Left cardiac atrium (tissue), 4 donors: ENCODE data around the gene DLK2. TPM values are rescaled to one million over a fixed set of nuclear protein-coding genes. Genes with fewer than 3 reads are reported as not detected.
"Not testable (repeated sequence)": the region's sequence is repeated elsewhere in the genome, so short reads cannot be mapped to it uniquely, and the experiment has no call there.

Experiments used
- ATAC-seq, 2 donors: fragments of 200-7000 bp; cut with Tn5 transposase; one replicate each; pipeline ENCODE4 v1.9.1; 2020; ENCODE audit warnings: mild to moderate bottlenecking in 2 of 2, moderate library complexity in 2 of 2
- DNase-seq: peaks from one replicate; pipeline ENCODE4 v3.0.0-alpha.2; 2020
- intact Hi-C, 2 donors: fragments of 100-400 bp; cut with DNase I; formaldehyde crosslinking; loops; one replicate each; pipeline versions ENCODE4 v1.14.1 to v1.15.1; 2022 to 2023
- long read RNA-seq: library from polyadenylated mRNA; unstranded; transcript quantifications from one replicate; pipeline ENCODE4 v2.0.0, GENCODE V29; 2021
- total RNA-seq, 2 donors: library from RNA; stranded (reverse); fragmentation: NEBNext Ultra II Directional; extraction: Animal tissue kit (Norgen Biotek cat#: 25700); gene quantifications; one replicate each; pipeline ENCODE4 v1.2.1, GENCODE V29; 2021
- donor health status: DM: no; HTN: yes; CAD: no.
- donor health status: DM: no; HTN: yes; CAD: no; lungs with severe emphysema.
- donor health status: DM: yes; HTN: yes; CAD: no.
- donor health status: Dilated cardiomyopathy.

DLK2 gene
- under 1 TPM in 1 of 2 donors, not detected in 1; 0.68 TPM for total RNA-seq
- long read RNA-seq: 0 reads

GRCh38 chr6:43455531-43456428 is at the start of gene DLK2:
Gene DLK2, minus strand, starts transcription at chr6:43455548. Its CDS starts 723 bp downstream, at chr6:43454825.
- ATAC-seq (peak; percentile 13 to 20), DNase-seq (no peak)
- intact Hi-C loops: loop anchor here in 1 of 2 donors (2.0 kb wide), 1 partner anchor 51 kb away; no protein-coding TSS in a partner anchor

GRCh38 chr6:43503443-43503842 is 48.1 kb upstream of the DLK2 start:
- intact Hi-C loops: no loop called here
- DNase-seq: no peak
- ATAC-seq: no peak

- ATAC-seq (no peak), DNase-seq (no peak)
- intact Hi-C loops: no loop called here
Observed at GRCh38 chr6:43502666-43503065, 47.3 kb upstream of the DLK2 start.

GRCh38 chr6:43500921-43501320 is 45.6 kb upstream of the DLK2 start:
- ATAC-seq (no peak), DNase-seq (no peak)
- intact Hi-C loops: no loop called here

GRCh38 chr6:43499028-43499815 is 43.9 kb upstream of the DLK2 start:
- DNase-seq (peak; percentile 44), ATAC-seq (peak; percentile 31 to 67)
- intact Hi-C loops: loop anchor here in 1 of 2 donors (10.0 kb wide), 1 partner anchor 234 kb away; no protein-coding TSS in a partner anchor

- not testable (repeated sequence) for DNase-seq, ATAC-seq
- intact Hi-C loops: loop anchor here in 1 of 2 donors (10.0 kb wide), 1 partner anchor 233 kb away; no protein-coding TSS in a partner anchor
Observed at GRCh38 chr6:43498291-43498690, 42.9 kb upstream of the DLK2 start.

GRCh38 chr6:43497689-43498088 is 42.3 kb upstream of the DLK2 start:
- DNase-seq: no peak
- intact Hi-C loops: loop anchor here in 1 of 2 donors (10.0 kb wide), 1 partner anchor 233 kb away; no protein-coding TSS in a partner anchor
- ATAC-seq: no peak

- intact Hi-C loops: loop anchor here in 1 of 2 donors (10.0 kb wide), 1 partner anchor 232 kb away; no protein-coding TSS in a partner anchor
- ATAC-seq (no peak), DNase-seq (no peak)
Observed at GRCh38 chr6:43497129-43497396, 41.7 kb upstream of the DLK2 start.

GRCh38 chr6:43496370-43497128 is 41.2 kb upstream of the DLK2 start:
- DNase-seq (no peak), ATAC-seq (peak in 1 of 2 donors; percentile 19)
- intact Hi-C loops: loop anchor here in 1 of 2 donors (10.0 kb wide), 1 partner anchor 232 kb away; no protein-coding TSS in a partner anchor

GRCh38 chr6:43495409-43495941 is 40.1 kb upstream of the DLK2 start:
- intact Hi-C loops: loop anchor here in 1 of 2 donors (10.0 kb wide), 1 partner anchor 231 kb away; no protein-coding TSS in a partner anchor
- no peak for ATAC-seq
- no peak for DNase-seq

- no peak for ATAC-seq
- DNase-seq: no peak
- intact Hi-C loops: loop anchor here in 1 of 2 donors (10.0 kb wide), 1 partner anchor 230 kb away; no protein-coding TSS in a partner anchor
Observed at GRCh38 chr6:43494766-43495165, 39.4 kb upstream of the DLK2 start.

- ATAC-seq (no peak), DNase-seq (no peak)
- intact Hi-C loops: loop anchor here in 1 of 2 donors (10.0 kb wide), 1 partner anchor 230 kb away; no protein-coding TSS in a partner anchor
Observed at GRCh38 chr6:43494321-43494720, 39.0 kb upstream of the DLK2 start.

GRCh38 chr6:43493833-43494232 is 38.5 kb upstream of the DLK2 start:
- ATAC-seq (no peak), DNase-seq (no peak)
- intact Hi-C loops: loop anchor here in 1 of 2 donors (10.0 kb wide), 1 partner anchor 229 kb away; no protein-coding TSS in a partner anchor

GRCh38 chr6:43493230-43493629 is 37.9 kb upstream of the DLK2 start:
- DNase-seq (no peak), ATAC-seq (no peak)
- intact Hi-C loops: loop anchor here in 1 of 2 donors (10.0 kb wide), 1 partner anchor 228 kb away; no protein-coding TSS in a partner anchor

GRCh38 chr6:43492673-43493072 is 37.3 kb upstream of the DLK2 start:
- DNase-seq (no peak), ATAC-seq (peak in 1 of 2 donors; percentile 23)
- intact Hi-C loops: loop anchor here in 1 of 2 donors (10.0 kb wide), 1 partner anchor 228 kb away; no protein-coding TSS in a partner anchor

- intact Hi-C loops: loop anchor here in 1 of 2 donors (10.0 kb wide), 1 partner anchor 227 kb away; no protein-coding TSS in a partner anchor
- DNase-seq (peak; percentile 87), ATAC-seq (peak; percentile 81 to 88)
Observed at GRCh38 chr6:43491750-43492661, 36.7 kb upstream of the DLK2 start.

GRCh38 chr6:43490523-43490939 is 35.2 kb upstream of the DLK2 start:
- no peak for ATAC-seq
- DNase-seq: no peak
- intact Hi-C loops: loop anchor here in 1 of 2 donors (10.0 kb wide), 1 partner anchor 226 kb away; no protein-coding TSS in a partner anchor
